Stimulated activated CD4-positive, alpha-beta T cell treated with anti-CD3 and anti-CD28 coated beads, Interleukin-1b, Interleukin-23, amount 100 ng/mL, for 48 hours (primary cell): ENCODE data around the gene TDRD1.

ENCODE experiments used
- DNase-seq: peaks from one replicate; pipeline ENCODE4 v3.0.0-alpha.2; 2020

TDRD1 gene

DNA sequence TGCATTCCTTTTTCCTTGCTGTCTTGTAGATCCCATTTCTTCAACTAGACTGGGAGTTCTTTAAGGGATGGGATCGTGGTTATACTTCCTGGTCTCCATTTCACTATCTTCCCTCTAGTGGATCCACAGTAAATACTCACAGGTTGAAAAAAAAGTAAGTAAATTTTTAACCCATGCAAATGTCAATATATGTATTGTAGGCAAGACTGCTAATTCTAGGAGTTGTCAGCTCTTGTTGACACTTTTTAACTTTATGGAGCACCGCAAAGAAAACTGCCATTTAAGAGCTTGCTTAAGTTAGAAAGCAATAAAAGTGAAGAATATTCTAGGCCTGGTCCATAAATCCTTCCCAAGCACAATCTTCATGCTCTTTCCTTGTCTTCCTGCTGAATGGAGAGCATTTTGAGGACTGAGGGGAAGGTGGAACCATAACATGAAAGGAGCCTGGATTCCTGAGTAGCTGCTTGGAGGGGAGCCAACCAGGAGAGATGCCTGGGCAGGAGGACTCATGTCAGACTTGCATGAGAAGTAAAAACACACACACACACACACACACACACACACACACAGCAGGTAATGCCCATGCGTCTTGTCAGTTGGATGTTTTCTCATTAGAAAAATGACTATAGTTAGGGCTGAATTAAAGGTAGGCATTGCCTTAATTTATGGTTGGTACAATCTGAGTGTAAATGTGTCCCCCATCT is 92.1 kb downstream of the TDRD1 start:
- DNase-seq = no peak

GRCh38 chr10:114271779-114272167 is 92.6 kb downstream of the TDRD1 start:
- DNase-seq = no peak

GRCh38 chr10:114272696-114273095 is 93.5 kb downstream of the TDRD1 start:
- no peak for DNase-seq

DNA sequence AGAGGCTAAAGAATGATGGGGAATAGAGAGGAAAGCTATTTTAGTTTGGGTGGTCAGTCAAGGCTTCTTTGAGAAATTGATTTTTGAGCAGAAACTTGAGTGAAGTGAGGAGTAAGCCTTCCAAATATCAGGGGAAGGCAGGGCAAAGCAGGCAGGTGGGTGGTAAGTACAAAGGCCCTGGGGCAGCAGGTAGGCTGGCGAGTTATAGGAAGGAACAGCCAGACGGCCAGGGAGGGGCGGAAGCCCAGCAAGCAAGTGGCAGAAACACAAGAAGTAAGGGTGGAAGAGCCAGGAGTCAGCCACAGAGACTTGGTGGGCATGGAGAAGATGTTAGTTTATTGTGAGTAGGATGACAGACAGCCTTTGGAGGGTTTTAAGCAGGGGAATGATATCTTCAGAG is 94.8 kb downstream of the TDRD1 start:
- DNase-seq = no peak

- no peak for DNase-seq
Observed at GRCh38 chr10:114274616-114275453, 95.7 kb downstream of the TDRD1 start.

- DNase-seq = no peak
Observed at GRCh38 chr10:114276066-114276465, 96.9 kb downstream of the TDRD1 start.

- DNase-seq = no peak
Observed at GRCh38 chr10:114276671-114277070, 97.5 kb downstream of the TDRD1 start.

DNA sequence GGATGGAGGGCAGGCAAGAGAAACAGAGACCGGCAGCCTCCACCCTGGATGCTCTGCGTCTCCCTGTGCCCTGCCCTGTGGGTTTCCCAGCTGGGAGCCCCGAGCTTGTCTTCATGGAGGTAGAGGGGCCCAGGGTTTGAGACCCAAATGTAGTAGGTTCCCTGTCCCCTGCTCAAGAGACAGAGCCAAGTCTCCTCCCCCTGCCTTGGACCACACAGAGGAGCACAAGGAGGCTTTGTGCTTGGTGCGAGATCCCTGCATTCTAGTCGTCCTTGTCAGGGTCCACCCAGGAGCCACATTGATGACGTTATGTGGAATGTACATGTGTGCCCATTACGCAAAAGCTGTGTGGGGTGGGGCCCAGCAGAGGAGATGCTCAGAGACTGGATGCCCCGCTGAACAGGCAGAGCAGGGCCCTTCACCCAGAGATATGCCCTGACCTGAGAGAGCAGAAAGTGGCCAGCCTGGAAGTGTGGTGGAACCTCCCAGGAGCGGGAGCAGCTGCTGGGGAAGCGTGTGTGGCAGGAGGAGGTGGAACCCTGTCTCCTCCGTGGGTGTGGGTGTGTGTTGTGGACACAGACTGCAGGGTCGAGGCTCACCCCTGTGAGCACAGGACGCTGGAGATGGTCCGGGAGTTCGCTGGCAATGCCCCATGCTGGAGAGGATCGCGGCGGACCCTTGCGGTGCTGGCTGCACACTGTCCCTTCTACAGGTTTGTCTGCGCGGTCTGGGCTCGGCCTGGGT is 99.2 kb downstream of the TDRD1 start:
- no peak for DNase-seq

GRCh38 chr10:114278884-114279191 is 99.7 kb downstream of the TDRD1 start:
- DNase-seq = no peak

GRCh38 chr10:114279289-114279688 is 100.1 kb downstream of the TDRD1 start:
- no peak for DNase-seq

DNA sequence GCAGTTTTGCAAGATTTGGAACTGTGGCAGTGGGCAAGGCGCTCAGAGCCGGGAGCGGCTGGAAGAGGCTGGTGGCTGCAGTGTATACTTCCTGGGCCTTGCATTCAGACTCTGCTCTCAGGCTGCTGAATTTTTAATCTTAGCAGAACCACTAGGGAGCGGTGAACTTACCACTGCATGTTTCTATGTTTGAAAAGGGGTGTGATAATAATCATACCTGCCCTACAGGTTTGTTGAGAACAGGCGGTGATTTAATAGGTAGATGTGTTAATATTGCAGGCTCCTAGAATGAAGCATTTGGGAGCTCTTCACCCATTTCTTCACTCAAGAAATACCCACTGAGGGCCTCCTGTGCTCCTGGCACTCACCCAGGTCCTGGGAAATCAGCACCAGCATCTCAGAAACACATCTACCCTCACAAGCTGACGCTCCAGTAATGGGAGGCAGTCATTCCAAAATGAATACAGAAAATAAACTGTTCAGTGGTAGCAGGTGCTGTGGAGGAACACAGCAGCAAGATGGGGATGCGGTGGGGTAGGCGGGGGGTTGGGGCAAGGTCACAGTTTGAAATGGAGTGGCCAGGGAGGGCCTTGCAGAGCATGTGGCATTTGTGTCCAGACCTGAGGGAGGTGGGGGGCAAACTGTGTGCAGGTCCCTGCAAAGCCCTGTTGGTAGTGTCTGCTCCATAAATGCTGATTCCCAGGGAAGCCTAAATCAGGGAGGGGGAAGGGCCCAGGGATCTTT is 100.9 kb downstream of the TDRD1 start:
- no peak for DNase-seq

- no peak for DNase-seq
Observed at GRCh38 chr10:114281006-114281405, 101.9 kb downstream of the TDRD1 start.

DNA sequence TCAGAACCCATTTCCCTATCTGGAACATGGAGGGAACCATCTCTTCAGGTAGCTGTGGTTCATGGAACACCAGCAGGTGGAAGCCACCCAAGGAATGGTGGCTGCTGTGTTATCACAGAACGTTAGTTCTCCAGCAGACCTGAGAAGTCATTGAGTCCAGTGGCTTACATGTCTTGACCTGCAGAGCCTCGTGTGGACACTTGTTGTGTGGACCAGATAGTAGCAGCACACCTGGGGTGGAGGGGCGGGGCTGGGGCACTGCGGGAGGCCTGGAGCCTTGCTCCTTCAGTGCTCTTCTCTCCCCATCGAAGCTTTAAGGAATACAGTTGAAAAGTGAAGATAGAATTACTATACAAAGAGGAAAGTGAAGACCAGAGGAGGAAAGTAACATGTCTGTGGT is 102.3 kb downstream of the TDRD1 start:
- DNase-seq = no peak
